CD14-positive monocyte (primary cell): ENCODE data around the gene MUC15. TPM values are rescaled to one million over a fixed set of nuclear protein-coding genes. Genes with fewer than 3 reads are reported as not detected.

Source experiments
- DNase-seq, 3 donors: peaks; one replicate each; pipeline ENCODE4 v3.0.0-alpha.2; 2011 to 2022
- H2AFZ ChIP-seq: 2 replicates; pipeline ENCODE4 v1.6.0; 2012; ENCODE audit warnings: mild to moderate bottlenecking, low read depth, low read length, inconsistent platforms; ENCODE audit not compliant: insufficient read depth, poor library complexity, severe bottlenecking
- H3K27ac ChIP-seq, 2 donors: 1 replicate in 1 of 2; 2 replicates in 1 of 2; pipeline ENCODE4 v1.5.1; 2012 to 2013; ENCODE audit warnings: low read length in 2 of 2, control low read depth in 1 of 2, inconsistent platforms in 1 of 2, low read depth in 1 of 2, mild to moderate bottlenecking in 1 of 2
- H3K27me3 ChIP-seq, 2 donors: one replicate each; pipeline versions ENCODE4 v1.6.0 to v1.6.1; 2011 to 2013; ENCODE audit warnings: low read length in 2 of 2; ENCODE audit not compliant: control insufficient read depth in 2 of 2, insufficient read depth in 2 of 2
- H3K36me3 ChIP-seq, 2 donors: replicated peaks in 1 of 2; 1 replicate in 1 of 2; 2 replicates in 1 of 2; pipeline versions ENCODE4 v1.5.1 to v1.6.1; 2012 to 2013; ENCODE audit warnings: low read length in 2 of 2, control low read depth in 1 of 2, inconsistent platforms in 1 of 2, mild to moderate bottlenecking in 1 of 2; ENCODE audit not compliant: insufficient read depth in 2 of 2, control insufficient read depth in 1 of 2
- H3K4me1 ChIP-seq, 2 donors: 1 replicate in 1 of 2; 2 replicates in 1 of 2; pipeline versions ENCODE4 v1.5.1 to v1.6.1; 2012 to 2013; ENCODE audit warnings: low read length in 2 of 2, control low read depth in 1 of 2, inconsistent platforms in 1 of 2, mild to moderate bottlenecking in 1 of 2, moderate library complexity in 1 of 2; ENCODE audit not compliant: insufficient read depth in 2 of 2, control insufficient read depth in 1 of 2
- H3K4me2 ChIP-seq: replicated peaks from 2 replicates; pipeline ENCODE3; 2012; ENCODE audit warnings: low read length, moderate library complexity, mild to moderate bottlenecking; ENCODE audit not compliant: poor library complexity, severe bottlenecking; ENCODE audit errors: extremely low read depth
- H3K4me3 ChIP-seq, 3 experiments: fragments of 200-600 bp in 1 of 3; sonication (generic) in 1 of 3; replicated peaks in 1 of 3; 1 replicate in 2 of 3; 2 replicates in 1 of 3; pipeline ENCODE4 v1.5.1; 2011 to 2013; ENCODE audit warnings: low read length in 3 of 3, mild to moderate bottlenecking in 3 of 3, control low read depth in 2 of 3, low read depth in 2 of 3, inconsistent platforms in 1 of 3, moderate library complexity in 1 of 3
- H3K79me2 ChIP-seq: 2 replicates; pipeline ENCODE4 v1.6.0; 2012; ENCODE audit warnings: mild to moderate bottlenecking, control low read depth, inconsistent platforms, low read length, moderate library complexity; ENCODE audit not compliant: insufficient read depth
- H3K9ac ChIP-seq: 2 replicates; pipeline ENCODE4 v1.6.0; 2017; ENCODE audit warnings: low read length, mild to moderate bottlenecking; ENCODE audit not compliant: insufficient read depth, poor library complexity, severe bottlenecking
- H3K9me3 ChIP-seq, 2 donors: replicated peaks in 1 of 2; 1 replicate in 1 of 2; 2 replicates in 1 of 2; pipeline versions ENCODE4 v1.5.1 to v1.6.1; 2012 to 2013; ENCODE audit warnings: low read length in 2 of 2, control low read depth in 1 of 2; ENCODE audit not compliant: control insufficient read depth in 1 of 2, insufficient read depth in 1 of 2
- H4K20me1 ChIP-seq: 2 replicates; pipeline ENCODE4 v1.6.0; 2012; ENCODE audit warnings: mild to moderate bottlenecking, low read length, control low read depth, moderate library complexity; ENCODE audit not compliant: insufficient read depth
- H3K27ac Mint-ChIP-seq, 7 donors: one replicate each; pipeline ENCODE4 v1.8.0; 2020; ENCODE audit warnings: mild to moderate bottlenecking in 7 of 7, mixed read lengths in 7 of 7, moderate library complexity in 6 of 7, inconsistent platforms in 2 of 7
- H3K27me3 Mint-ChIP-seq, 3 donors: one replicate each; pipeline ENCODE4 v1.8.0; 2021 to 2022; ENCODE audit warnings: low read depth in 3 of 3, mild to moderate bottlenecking in 3 of 3, mixed read lengths in 3 of 3, moderate library complexity in 3 of 3, inconsistent platforms in 1 of 3
- H3K36me3 Mint-ChIP-seq, 2 donors: one replicate each; pipeline ENCODE4 v1.8.0; 2020; ENCODE audit warnings: mixed read lengths in 2 of 2, inconsistent platforms in 1 of 2, mild to moderate bottlenecking in 1 of 2
- H3K4me1 Mint-ChIP-seq: one replicate; pipeline ENCODE4 v1.8.0; 2020; ENCODE audit warnings: mild to moderate bottlenecking, mixed read lengths
- H3K4me3 Mint-ChIP-seq, 2 donors: one replicate each; pipeline ENCODE4 v1.8.0; 2020; ENCODE audit warnings: mild to moderate bottlenecking in 2 of 2, mixed read lengths in 2 of 2, moderate library complexity in 1 of 2
- H3K9me3 Mint-ChIP-seq, 7 donors: one replicate each; pipeline ENCODE4 v1.8.0; 2020 to 2022; ENCODE audit warnings: mixed read lengths in 7 of 7, mild to moderate bottlenecking in 6 of 7, moderate library complexity in 6 of 7, inconsistent platforms in 2 of 7
- WGBS: methylation state at CpG from one replicate; pipeline ENCODE4 v1.1.5; 2013; ENCODE audit warnings: missing lambda C conversion rate; ENCODE audit not compliant: insufficient coverage; 5-methylcytosine and 5-hydroxymethylcytosine counted together
- intact Hi-C, 2 donors: fragments of 100-400 bp; cut with micrococcal nuclease; formaldehyde crosslinking; loops; one replicate each; pipeline versions ENCODE4 v1.15.0 to v1.15.1; 2023
- polyA plus RNA-seq, 3 donors: library from polyadenylated mRNA; depleted of rRNA in 1 of 3; unstranded in 2 of 3; stranded (reverse) in 1 of 3; fragments of 300-500 nt in 2 of 3; fragments of >200 nt in 1 of 3; fragmentation: Illumina TruSeq in 2 of 3; gene quantifications; 1 replicate in 2 of 3; 2 replicates in 1 of 3; pipeline ENCODE4 v1.2.3, GENCODE V29; 2012 to 2021
- TF ChIP-seq, protein P1 (sequence below): fragments of 200-600 bp; IDR thresholded peaks from one replicate; pipeline ENCODE4 v1.8.0; 2022; ENCODE audit warnings: antibody characterized with exemption, mild to moderate bottlenecking

Gene MUC15
- polyA plus RNA-seq, 3 donors: not detected

DNA sequence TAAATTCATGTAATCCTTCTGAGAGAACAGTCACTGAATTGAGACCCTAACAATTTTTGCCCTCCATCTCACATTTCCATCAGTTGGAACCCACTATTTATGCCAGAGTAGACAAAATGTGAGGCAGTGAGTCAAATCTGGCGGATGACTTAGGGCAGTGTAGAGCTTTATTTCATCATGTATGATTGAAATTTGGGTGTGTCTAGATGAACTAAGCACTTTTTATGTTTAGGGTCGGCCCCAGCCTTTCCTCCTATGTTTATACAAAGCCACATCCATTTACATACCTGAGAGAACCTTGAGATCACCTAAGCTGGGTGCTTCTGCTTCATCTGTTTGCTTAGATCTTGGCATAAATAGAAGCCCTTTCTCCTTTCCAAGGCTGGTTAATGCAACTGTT, 15.0 kb upstream of the MUC15 start:
- Histone ChIP-seq H3K4me3 (no peak overlapping the region), H3K9me3 (peaks cover 0 to 11% of the 10 kb centered on the region in 2 donors), H3K4me1 (no peaks in the 10 kb centered on the region), H3K4me2 (no peak overlapping the region), H3K36me3 (no peaks in the 10 kb centered on the region), H3K27me3 (no peaks in the 10 kb centered on the region), H3K27ac (no peak overlapping the region), H2AFZ (no peak overlapping the region), H4K20me1 (no peaks in the 10 kb centered on the region), H3K79me2 (no peaks in the 10 kb centered on the region), H3K9ac (no peak overlapping the region)
- no peak overlapping the region for H3K4me3 Mint-ChIP-seq
- DNase-seq: no peak
- no CpG with 5 or more reads among the region's 2 CpGs for WGBS
- TF ChIP-seq, protein P1, sequence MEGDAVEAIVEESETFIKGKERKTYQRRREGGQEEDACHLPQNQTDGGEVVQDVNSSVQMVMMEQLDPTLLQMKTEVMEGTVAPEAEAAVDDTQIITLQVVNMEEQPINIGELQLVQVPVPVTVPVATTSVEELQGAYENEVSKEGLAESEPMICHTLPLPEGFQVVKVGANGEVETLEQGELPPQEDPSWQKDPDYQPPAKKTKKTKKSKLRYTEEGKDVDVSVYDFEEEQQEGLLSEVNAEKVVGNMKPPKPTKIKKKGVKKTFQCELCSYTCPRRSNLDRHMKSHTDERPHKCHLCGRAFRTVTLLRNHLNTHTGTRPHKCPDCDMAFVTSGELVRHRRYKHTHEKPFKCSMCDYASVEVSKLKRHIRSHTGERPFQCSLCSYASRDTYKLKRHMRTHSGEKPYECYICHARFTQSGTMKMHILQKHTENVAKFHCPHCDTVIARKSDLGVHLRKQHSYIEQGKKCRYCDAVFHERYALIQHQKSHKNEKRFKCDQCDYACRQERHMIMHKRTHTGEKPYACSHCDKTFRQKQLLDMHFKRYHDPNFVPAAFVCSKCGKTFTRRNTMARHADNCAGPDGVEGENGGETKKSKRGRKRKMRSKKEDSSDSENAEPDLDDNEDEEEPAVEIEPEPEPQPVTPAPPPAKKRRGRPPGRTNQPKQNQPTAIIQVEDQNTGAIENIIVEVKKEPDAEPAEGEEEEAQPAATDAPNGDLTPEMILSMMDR: no peak
- H3K36me3 Mint-ChIP-seq: no peaks in the 10 kb centered on the region
- no peaks in the 10 kb centered on the region for H3K27me3 Mint-ChIP-seq
- no peak overlapping the region for H3K27ac Mint-ChIP-seq
- no peaks in the 10 kb centered on the region for H3K4me1 Mint-ChIP-seq
- intact Hi-C loops: no loop called here
- peaks cover 2 to 14% (median 6%) of the 10 kb centered on the region in 7 donors for H3K9me3 Mint-ChIP-seq

DNA sequence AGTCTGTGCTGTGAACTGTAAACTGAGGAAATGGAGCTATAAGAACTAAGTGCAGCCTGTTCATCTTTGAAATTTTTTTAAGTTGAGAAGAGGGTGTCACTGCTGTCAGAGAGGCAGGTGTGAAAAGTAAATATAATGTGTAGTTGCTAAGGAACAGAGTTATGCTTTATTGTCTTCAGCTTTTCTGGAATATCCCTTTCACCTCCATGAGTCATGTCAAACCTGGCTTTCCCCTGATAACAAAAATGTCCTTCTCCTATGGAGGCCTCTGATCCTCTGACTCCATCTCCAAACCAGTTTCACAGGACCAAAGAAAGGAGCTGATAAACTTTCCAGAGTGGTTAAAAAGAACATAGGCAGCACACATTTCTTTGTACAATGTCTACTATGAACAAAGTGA, 12.8 kb upstream of the MUC15 start:
- Histone ChIP-seq H3K27ac (no peak overlapping the region), H3K4me1 (no peaks in the 10 kb centered on the region), H2AFZ (no peak overlapping the region), H3K4me3 (no peak overlapping the region), H4K20me1 (no peaks in the 10 kb centered on the region), H3K9ac (no peak overlapping the region), H3K36me3 (no peaks in the 10 kb centered on the region), H3K9me3 (no peaks in the 10 kb centered on the region), H3K27me3 (no peaks in the 10 kb centered on the region), H3K4me2 (no peak overlapping the region), H3K79me2 (no peaks in the 10 kb centered on the region)
- intact Hi-C loops: no loop called here
- no peak overlapping the region for H3K27ac Mint-ChIP-seq
- no peak overlapping the region for H3K4me3 Mint-ChIP-seq
- DNase-seq: no peak
- H3K36me3 Mint-ChIP-seq: no peaks in the 10 kb centered on the region
- H3K27me3 Mint-ChIP-seq: no peaks in the 10 kb centered on the region
- peaks cover 0 to under 1% (median 0%) of the 10 kb centered on the region in 7 donors for H3K9me3 Mint-ChIP-seq
- TF ChIP-seq, protein P1: no peak
- H3K4me1 Mint-ChIP-seq: no peaks in the 10 kb centered on the region
